Fibroblast of skin of left biceps (primary cell): Measurements from ENCODE around the gene ANO4.
"Not testable (repeated sequence)": the region's sequence is repeated elsewhere in the genome, so short reads cannot be mapped to it uniquely, and the experiment has no call there.

ENCODE experiments used
- DNase-seq, 2 experiments: peaks; one replicate each; pipeline ENCODE4 v3.0.0-alpha.2; 2013; ENCODE audit warnings: low read depth in 2 of 2

ANO4 gene

GRCh38 chr12:100871195-100871734, 76.7 kb downstream of the ANO4 start:
- DNase-seq: no peak

- DNase-seq: no peak
Measured at GRCh38 chr12:100875156-100875555, 80.6 kb downstream of the ANO4 start.

DNA sequence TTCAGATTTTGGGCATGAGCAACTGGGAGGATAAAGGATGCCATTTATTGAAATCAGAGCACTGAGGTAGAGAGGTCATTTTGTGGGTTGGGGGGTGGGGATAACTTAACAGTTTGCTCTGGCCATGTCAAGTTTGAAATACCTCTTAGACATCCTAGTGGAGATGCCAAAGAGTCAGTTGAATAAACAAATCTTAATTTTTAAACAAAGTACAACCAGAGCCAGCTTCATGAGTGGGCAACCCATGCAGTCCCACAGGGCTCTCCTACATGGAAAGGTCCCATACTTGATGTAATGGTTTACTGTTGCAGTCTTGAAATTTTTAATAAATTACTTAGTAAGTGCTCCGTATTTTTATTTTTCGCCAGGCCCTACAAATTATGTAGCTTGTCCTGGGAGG, 81.2 kb downstream of the ANO4 start:
- no peak for DNase-seq

DNA sequence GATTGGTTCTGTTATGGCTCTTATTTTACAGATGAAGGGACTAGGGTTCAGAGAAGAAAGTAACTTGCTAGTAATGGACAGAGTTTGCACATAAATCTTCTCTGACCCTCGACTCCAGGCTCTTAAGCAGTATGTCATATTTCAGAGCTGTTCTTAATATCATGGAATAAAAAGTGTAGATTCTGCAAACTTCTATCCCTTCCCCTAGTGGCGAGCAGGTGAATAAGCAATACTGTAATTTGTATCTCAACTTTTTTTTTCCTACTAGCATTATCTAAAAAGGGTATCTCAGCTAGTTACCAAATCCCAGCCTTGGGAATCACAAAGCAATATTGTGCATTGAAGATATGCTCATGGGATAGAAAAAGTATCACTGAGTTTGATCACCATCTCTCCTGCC, 83.2 kb downstream of the ANO4 start:
- no peak for DNase-seq

- no peak for DNase-seq
Measured at GRCh38 chr12:100895192-100895591, 100.6 kb downstream of the ANO4 start.

GRCh38 chr12:100896192-100896591, 101.6 kb downstream of the ANO4 start:
- no peak for DNase-seq

DNA sequence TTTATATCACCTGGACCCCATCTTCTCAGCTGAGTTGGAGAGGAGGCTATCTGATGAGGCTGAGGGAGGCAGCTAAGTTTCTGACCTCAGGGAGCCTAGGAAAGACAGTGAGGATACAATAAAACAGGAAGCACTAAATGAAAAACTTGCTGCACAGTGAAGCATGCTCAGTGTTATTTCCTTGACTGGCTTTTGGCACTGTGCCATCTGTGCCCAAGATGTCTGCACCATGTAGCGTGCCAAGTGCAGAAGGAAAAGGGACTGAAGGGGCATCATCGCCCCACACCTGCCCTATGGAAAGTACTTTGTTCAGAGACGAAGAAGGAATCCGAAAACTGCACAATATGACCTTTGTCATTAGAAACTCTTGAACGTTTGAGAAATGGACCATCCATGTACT, 102.7 kb downstream of the ANO4 start:
- no peak for DNase-seq

DNA sequence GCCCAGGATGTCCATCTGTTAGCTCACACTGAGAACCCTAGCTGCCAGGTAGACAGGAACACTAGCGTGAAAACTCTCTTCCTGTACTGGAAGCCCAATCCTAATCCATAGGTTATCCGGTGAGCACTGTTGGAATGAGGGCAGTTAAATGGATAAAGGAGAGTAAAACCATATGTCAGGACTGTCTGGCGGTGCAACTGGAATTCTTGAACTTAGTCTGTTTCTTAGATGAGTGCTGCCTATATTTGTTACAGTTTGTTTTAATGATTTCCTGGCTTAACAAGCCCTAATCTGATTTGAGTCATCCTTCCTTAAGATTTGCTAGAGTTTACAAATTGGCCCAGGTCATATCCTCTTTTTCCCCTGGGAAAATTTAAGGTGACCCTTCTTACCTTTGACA, 104.7 kb downstream of the ANO4 start:
- DNase-seq: no peak

GRCh38 chr12:100900808-100901207, 106.2 kb downstream of the ANO4 start:
- no peak for DNase-seq

DNA sequence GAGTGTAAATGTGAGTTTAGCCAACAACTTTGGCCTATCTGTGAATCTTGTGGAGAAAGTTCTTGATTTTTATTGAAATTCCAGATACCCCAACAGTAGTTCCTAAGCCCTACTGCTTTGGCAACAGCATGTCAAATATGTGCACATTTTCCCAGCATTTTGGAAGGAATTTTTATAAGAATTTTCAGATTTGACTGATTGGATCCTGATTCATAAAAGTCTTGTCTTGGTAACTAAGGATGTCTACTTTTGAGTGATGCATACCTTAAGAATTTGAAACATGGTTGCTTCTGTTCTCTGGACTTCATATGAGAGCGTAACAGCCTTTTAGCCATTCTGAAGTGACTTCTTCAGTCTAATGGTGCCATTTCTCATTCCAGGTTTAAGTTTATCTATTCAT, 106.7 kb downstream of the ANO4 start:
- no peak for DNase-seq

- no peak for DNase-seq
Measured at GRCh38 chr12:100904270-100904669, 109.7 kb downstream of the ANO4 start.

- no peak for DNase-seq
Measured at GRCh38 chr12:100908501-100908900, 113.9 kb downstream of the ANO4 start.

- no peak for DNase-seq
Measured at GRCh38 chr12:100913872-100914592, 119.5 kb downstream of the ANO4 start.

DNA sequence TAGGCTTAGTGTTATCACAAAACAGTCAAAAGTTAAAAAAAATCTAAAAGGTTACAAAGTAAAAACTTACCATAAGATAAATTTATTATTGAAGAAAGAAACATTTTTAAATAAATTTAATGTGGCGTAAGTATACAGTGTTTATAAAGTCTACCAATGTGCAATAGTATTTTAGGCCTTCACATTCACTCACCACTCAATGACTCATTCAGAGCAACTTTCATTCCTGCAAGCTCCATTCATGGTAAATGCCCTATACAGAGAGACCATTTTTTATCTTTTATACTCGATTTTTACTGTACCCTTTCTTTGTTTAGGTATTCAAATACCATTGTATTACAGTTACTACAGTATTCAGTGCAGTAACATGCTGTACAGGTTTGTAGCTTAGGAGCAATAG, 124.5 kb downstream of the ANO4 start:
- DNase-seq: no peak

GRCh38 chr12:100920493-100920892, 125.9 kb downstream of the ANO4 start:
- no peak for DNase-seq

DNA sequence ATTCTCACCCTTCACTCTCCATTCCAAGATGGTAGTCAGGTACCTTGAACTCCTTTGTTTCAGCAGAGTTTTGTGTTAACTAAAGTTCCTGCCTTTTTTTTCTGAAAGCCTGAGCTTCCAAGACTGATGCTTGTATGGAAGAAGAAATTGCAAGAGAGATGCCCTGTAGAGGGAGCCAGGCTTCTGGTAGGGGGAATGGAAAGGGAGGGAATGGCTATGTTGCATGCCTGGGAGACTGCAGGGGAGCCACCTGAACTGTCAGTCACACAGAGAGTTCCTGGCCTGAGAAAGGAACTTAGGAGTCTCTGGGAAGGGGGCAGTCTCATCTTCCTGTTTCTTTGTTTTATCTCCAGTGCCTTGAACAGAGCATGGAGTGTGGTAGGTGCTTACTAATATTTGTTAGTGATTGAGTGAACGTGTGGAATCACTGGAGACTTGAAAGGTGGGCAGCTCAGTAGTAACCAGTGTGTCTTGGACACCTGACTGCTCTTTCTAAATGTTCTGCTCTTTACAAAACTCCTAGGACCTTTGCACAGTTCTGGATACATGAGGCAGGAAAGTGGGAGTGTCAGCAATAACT, 132.2 kb downstream of the ANO4 start:
- DNase-seq: no peak

DNA sequence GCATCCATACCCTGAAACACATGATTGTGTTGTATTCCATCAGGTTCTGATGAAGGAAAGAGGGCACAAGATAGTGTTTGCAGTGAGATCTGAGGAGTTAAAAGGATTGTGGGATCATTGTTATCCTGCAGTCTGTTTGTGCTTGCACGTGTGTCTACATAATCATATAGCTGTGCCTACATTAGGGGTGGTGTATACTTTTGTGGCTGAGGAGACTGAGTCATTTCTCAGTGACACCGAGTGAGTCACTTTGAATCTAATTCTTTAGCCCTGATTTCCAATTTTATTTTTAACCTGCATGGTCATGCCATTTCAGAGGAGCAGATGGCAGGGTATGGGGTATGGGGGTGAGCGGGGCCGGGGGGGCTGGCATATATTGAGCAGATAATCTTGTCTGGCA, 133.2 kb downstream of the ANO4 start:
- no peak for DNase-seq

DNA sequence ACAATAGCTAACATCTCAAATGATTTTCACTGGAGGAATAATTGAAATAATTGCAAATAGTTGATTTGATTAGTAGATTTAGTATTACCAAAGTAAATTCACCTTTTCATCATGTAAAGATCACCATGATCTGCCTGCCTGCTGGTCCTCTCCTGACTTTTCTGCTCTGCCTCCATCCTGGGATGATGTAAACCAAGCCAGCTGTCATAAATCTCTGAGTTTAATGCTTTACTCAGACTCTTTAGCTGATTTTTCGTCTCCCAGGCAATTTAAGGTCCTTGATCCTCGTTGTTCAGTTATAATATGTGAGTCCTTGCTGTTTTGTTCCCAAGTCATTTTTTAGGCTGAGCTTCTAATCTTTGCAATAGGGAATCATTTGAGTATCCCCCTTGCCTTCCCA, 138.0 kb downstream of the ANO4 start:
- DNase-seq: no peak

DNA sequence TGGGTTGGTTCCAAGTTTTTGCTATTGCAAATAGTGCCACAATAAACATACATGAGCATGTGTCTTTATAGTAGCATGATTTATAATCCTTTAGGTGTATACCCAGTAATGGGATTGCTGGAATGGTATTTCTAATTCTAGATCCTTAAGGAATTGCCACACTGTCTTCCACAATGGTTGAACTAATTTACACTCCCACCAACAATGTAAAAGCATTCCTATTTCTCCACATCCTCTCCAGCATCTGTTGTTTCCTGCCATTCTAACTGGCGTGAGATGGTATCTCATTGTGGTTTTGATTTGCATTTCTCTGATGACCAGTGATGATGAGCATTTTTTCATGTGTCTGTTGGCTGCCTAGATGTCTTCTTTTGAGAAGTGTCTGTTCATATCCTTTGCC, 139.0 kb downstream of the ANO4 start:
- not testable (repeated sequence) for DNase-seq

DNA sequence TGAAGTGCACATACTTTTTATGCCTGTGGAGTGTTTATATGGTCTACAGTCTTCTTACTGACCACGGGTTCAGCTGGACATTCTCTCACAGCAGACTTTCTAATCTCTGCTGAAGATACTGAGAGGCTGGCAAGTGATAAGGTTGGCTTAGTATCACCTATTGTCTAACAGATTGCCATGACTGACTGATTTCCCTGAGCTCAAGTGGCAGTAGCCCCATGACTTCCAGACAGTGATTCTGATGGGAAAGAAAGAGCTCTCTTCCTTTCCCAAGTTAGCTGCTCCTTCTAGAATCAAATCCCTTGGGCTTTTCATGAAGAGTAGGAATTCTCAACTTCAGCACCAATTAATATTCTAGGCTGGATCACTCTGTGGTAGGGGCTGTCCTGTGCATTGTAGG, 141.4 kb downstream of the ANO4 start:
- no peak for DNase-seq

DNA sequence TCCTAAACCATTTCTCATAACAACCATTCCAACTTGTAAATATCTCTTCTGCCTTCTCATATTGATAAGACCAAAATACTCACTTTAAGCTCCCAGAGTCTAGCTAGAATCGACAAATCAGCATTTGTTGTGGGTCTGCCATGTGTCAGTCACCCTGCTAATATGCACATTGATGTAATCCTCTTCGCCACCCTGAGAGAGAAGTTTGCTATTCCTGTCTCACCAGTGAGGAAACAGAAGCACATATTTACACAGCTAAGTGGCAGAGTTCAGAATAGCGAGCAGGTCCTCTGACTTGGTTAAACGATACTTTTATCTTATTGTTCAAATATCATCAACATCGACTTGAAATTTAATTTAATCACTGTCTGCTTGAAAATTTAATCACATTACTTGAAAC, 142.1 kb downstream of the ANO4 start:
- DNase-seq: no peak

DNA sequence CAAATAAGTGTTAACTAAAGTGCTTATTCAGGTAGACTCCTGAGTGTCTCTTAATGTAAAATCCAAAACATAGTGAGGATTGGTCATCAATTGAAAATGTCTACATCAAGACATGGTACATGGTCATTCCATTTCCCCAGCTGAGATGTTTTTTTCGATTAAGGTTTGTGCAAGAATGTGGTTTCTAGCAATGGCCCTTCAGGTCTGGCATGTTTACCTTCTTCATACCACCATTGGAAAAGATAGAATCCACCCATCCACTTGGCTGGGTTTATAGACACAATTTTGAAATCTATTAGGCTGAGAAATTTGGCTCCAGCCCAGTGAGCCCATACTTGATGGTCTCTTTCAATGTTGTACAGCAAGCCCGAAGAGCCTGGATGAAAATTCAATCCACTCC, 145.9 kb downstream of the ANO4 start:
- no peak for DNase-seq

DNA sequence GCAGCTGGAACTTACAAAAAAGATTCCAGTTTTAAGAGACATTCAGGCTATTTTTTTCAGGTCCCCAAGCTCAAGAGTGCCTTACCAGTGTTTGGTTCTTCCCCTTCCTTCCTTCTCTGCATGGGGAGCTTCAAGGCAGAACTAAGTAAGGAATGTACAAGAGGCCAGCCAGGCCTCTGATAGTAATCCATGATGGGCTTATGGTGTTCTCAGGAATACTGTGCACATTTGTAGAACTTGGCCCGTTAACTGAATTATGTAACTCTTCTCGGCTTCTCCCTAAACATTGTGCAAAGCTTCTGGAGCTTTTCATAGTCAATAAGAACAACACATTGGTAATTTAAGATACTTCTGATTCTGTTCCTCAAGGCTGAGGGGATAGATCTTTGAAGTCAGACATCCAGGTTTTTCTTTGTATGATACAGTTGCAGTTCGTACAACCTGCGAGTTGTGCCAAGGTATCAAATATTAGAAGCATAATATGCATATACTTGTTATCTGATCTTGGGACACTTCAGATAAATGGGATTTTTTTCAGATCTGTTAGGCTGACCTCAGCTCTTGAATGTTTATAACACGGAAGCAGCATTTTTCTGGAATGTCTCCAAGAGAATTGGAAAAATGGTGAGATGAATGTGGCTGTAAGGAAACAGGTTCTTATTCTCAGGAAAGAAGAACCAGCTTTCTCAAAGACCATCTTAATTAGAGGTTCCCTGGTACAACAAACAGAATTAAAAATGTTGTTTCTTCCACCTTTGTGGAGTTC, 148.6 kb downstream of the ANO4 start:
- DNase-seq: no peak
